IMR-90 (cell line): ENCODE data around the gene ZFP36L1. TPM values are rescaled to one million over a fixed set of nuclear protein-coding genes. Genes with fewer than 3 reads are reported as not detected.
A peak's percentile ranks its signal among the peaks of the same experiment; 100 is the strongest.

Experiments used
- ATAC-seq: fragments of 200-7000 bp; cut with Tn5 transposase; 2 replicates; pipeline ENCODE4 v1.9.1; 2020; ENCODE audit warnings: low read depth, mild to moderate bottlenecking, moderate library complexity
- BruUV-seq: library from RNA; stranded (reverse); fragments of 400-500 nt; replicated peaks from 2 replicates; lab custom pipeline; 2021; lab: Mats Ljungman, UMichigan
- CTCF ChIA-PET: fragments of 300-600 bp; formaldehyde crosslinking; extraction: SDS; loops from one replicate; lab custom pipeline; 2021; ENCODE audit warnings: antibody characterized with exemption; lab: Yijun Ruan, JAX
- POLR2A ChIA-PET: fragments of 300-600 bp; sonication (Branson Sonifier 250); formaldehyde crosslinking; loops from one replicate; lab custom pipeline; 2022; ENCODE audit warnings: antibody characterized with exemption; ENCODE audit not compliant: unreplicated experiment; lab: Charles Lee
- DNase-seq: peaks from one replicate; pipeline ENCODE4 v3.0.0; 2013
- H2AFZ ChIP-seq: replicated peaks from 2 replicates; pipeline ENCODE3; 2013; ENCODE audit warnings: low read length, mild to moderate bottlenecking; ENCODE audit not compliant: poor library complexity
- H2AK5ac ChIP-seq: 2 replicates; pipeline ENCODE4 v1.6.1; 2013; ENCODE audit warnings: low read depth, low read length, inconsistent platforms
- H2AK9ac ChIP-seq: replicated peaks from 2 replicates; pipeline ENCODE3; 2013; ENCODE audit warnings: mild to moderate bottlenecking, low read depth, low read length, moderate library complexity; ENCODE audit not compliant: poor library complexity
- H2BK120ac ChIP-seq: 2 replicates; pipeline ENCODE4 v1.6.1; 2013; ENCODE audit warnings: low read depth, low read length, inconsistent platforms
- H2BK15ac ChIP-seq: 3 replicates; pipeline ENCODE4 v1.6.1; 2013; ENCODE audit warnings: low read depth, low read length, inconsistent platforms
- H2BK20ac ChIP-seq: 2 replicates; pipeline ENCODE4 v1.6.1; 2013; ENCODE audit warnings: low read depth, mild to moderate bottlenecking, inconsistent platforms, low read length, moderate library complexity
- H2BK5ac ChIP-seq: 2 replicates; pipeline ENCODE4 v1.6.1; 2013; ENCODE audit warnings: mild to moderate bottlenecking, low read depth, low read length, inconsistent platforms; ENCODE audit not compliant: poor library complexity, severe bottlenecking
- H3K14ac ChIP-seq: replicated peaks from 2 replicates; pipeline ENCODE4 v1.6.1; 2013; ENCODE audit warnings: low read depth, low read length, inconsistent platforms
- H3K18ac ChIP-seq: 2 replicates; pipeline ENCODE4 v1.6.1; 2013; ENCODE audit warnings: low read depth, low read length, control low read depth
- H3K23ac ChIP-seq: 2 replicates; pipeline ENCODE4 v1.6.1; 2013; ENCODE audit warnings: low read depth, low read length, inconsistent platforms
- H3K27ac ChIP-seq: 2 replicates; pipeline ENCODE4 v1.5.1; 2013; ENCODE audit warnings: mild to moderate bottlenecking, control low read depth, low read length; ENCODE audit not compliant: insufficient read depth
- H3K27me3 ChIP-seq: 2 replicates; pipeline ENCODE4 v1.6.1; 2013; ENCODE audit warnings: low read length; ENCODE audit not compliant: control insufficient read depth, insufficient read depth
- H3K36me3 ChIP-seq: 2 replicates; pipeline ENCODE4 v1.6.1; 2013; ENCODE audit warnings: low read length, mixed read lengths; ENCODE audit not compliant: control insufficient read depth, insufficient read depth
- H3K4ac ChIP-seq: 2 replicates; pipeline ENCODE4 v1.6.1; 2013; ENCODE audit warnings: low read depth, low read length, inconsistent platforms
- H3K4me1 ChIP-seq: 2 replicates; pipeline ENCODE4 v1.6.1; 2013; ENCODE audit warnings: low read length, mixed read lengths; ENCODE audit not compliant: control insufficient read depth, insufficient read depth
- H3K4me2 ChIP-seq: 2 replicates; pipeline ENCODE4 v1.6.1; 2013; ENCODE audit warnings: low read depth, mild to moderate bottlenecking, control low read depth, low read length, moderate library complexity
- H3K4me3 ChIP-seq: 2 replicates; pipeline ENCODE4 v1.5.1; 2013; ENCODE audit warnings: low read depth, mild to moderate bottlenecking, control low read depth, low read length, moderate library complexity; ENCODE audit not compliant: insufficient read depth
- H3K56ac ChIP-seq: 2 replicates; pipeline ENCODE4 v1.6.1; 2013; ENCODE audit warnings: low read length, inconsistent platforms; ENCODE audit not compliant: insufficient read depth; ENCODE audit errors: extremely low read depth
- H3K79me1 ChIP-seq, 2 experiments: 2 replicates each; pipeline ENCODE4 v1.6.1; 2013; ENCODE audit warnings: low read length in 2 of 2, inconsistent platforms in 1 of 2, low read depth in 1 of 2
- H3K9ac ChIP-seq: 2 replicates; pipeline ENCODE4 v1.6.1; 2013; ENCODE audit warnings: low read depth, low read length, control low read depth
- H3K9me1 ChIP-seq: 2 replicates; pipeline ENCODE4 v1.6.1; 2013; ENCODE audit warnings: low read length, inconsistent platforms; ENCODE audit not compliant: insufficient read depth
- H3K9me3 ChIP-seq: 2 replicates; pipeline ENCODE4 v1.6.1; 2013; ENCODE audit warnings: low read length; ENCODE audit not compliant: control insufficient read depth, insufficient read depth
- H4K20me1 ChIP-seq: 2 replicates; pipeline ENCODE4 v1.6.1; 2013; ENCODE audit warnings: low read length, inconsistent platforms; ENCODE audit not compliant: insufficient read depth
- H4K5ac ChIP-seq: 2 replicates; pipeline ENCODE4 v1.6.1; 2013; ENCODE audit warnings: mild to moderate bottlenecking, low read depth, low read length, control low read depth
- H4K8ac ChIP-seq, 2 experiments: 2 replicates each; pipeline ENCODE4 v1.6.1; 2013; ENCODE audit warnings: low read depth in 2 of 2, low read length in 2 of 2, control low read depth in 1 of 2, inconsistent platforms in 1 of 2
- H4K91ac ChIP-seq: 2 replicates; pipeline ENCODE4 v1.6.1; 2013; ENCODE audit warnings: low read depth, low read length, inconsistent platforms; ENCODE audit not compliant: insufficient read depth
- MAFK ChIP-seq: IDR thresholded peaks from 2 replicates; pipeline ENCODE4 v1.6.1; 2012; ENCODE audit warnings: low read depth, low read length, improper control_type of control experiment
- MAZ ChIP-seq: IDR thresholded peaks from 2 replicates; pipeline ENCODE4 v1.6.1; 2012; ENCODE audit warnings: low read depth, mild to moderate bottlenecking, low read length, improper control_type of control experiment, moderate library complexity, borderline replicate concordance
- MXI1 ChIP-seq: IDR thresholded peaks from 2 replicates; pipeline ENCODE4 v1.6.1; 2012; ENCODE audit warnings: low read depth, mild to moderate bottlenecking, low read length, moderate library complexity, borderline replicate concordance
- NFE2L2 ChIP-seq: fragments of 150-350 bp; IDR thresholded peaks from 2 replicates; pipeline ENCODE4 v1.6.1; 2016; ENCODE audit warnings: low read depth, mild to moderate bottlenecking, low read length
- RCOR1 ChIP-seq: IDR thresholded peaks from 2 replicates; pipeline ENCODE4 v1.6.1; 2012; ENCODE audit warnings: mild to moderate bottlenecking, low read length, improper control_type of control experiment; ENCODE audit not compliant: insufficient replicate concordance
- RFX5 ChIP-seq: IDR thresholded peaks from 2 replicates; pipeline ENCODE4 v1.8.0; 2012; ENCODE audit warnings: low read depth, mild to moderate bottlenecking, low read length, moderate library complexity
- USF2 ChIP-seq: fragments of 150-350 bp; IDR thresholded peaks from 2 replicates; pipeline ENCODE4 v1.6.1; 2017; ENCODE audit warnings: mild to moderate bottlenecking, antibody characterized with exemption, low read length, low read depth
- WGBS, 2 experiments: methylation state at CpG; one replicate each; pipeline versions ENCODE4 v1.1.5 to v1.1.7; 2013; ENCODE audit warnings: missing lambda C conversion rate in 2 of 2; ENCODE audit not compliant: insufficient read length in 1 of 2; ENCODE audit errors: extremely low coverage in 2 of 2; 5-methylcytosine and 5-hydroxymethylcytosine counted together
- dilution Hi-C: fragments of 300-500 bp; cut with HindIII; formaldehyde crosslinking; loops from one replicate; pipeline ENCODE4 v1.14.3; 2018; ENCODE audit warnings: low sequenced_read_pairs; ENCODE audit not compliant: unreplicated experiment
- in situ Hi-C: fragments of 300-500 bp; cut with MboI; formaldehyde crosslinking; loops from 3 replicates; pipeline ENCODE4 v1.14.3; 2019; ENCODE audit warnings: low sequenced_read_pairs, inconsistent platforms, mixed read lengths
- intact Hi-C: fragments of 100-400 bp; cut with micrococcal nuclease; formaldehyde crosslinking; loops from 2 replicates; pipeline ENCODE4 v1.10.0; 2022
- polyA plus RNA-seq, 3 experiments: library from polyadenylated mRNA; depleted of rRNA; stranded (reverse); fragments of >200 nt; gene quantifications; 2 replicates each; pipeline ENCODE4 v1.2.3, GENCODE V29; 2012; ENCODE audit warnings: low replicate concordance in 1 of 3
- total RNA-seq: library from RNA; depleted of rRNA; stranded (reverse); fragments of >200 nt; gene quantifications from 2 replicates; pipeline ENCODE4 v1.2.3, GENCODE V29; 2012
- TF ChIP-seq, protein P1 (sequence below): conservative IDR thresholded peaks from 2 replicates; pipeline ENCODE4 v1.5.1; 2012; ENCODE audit warnings: mild to moderate bottlenecking, low read depth, low read length, improper control_type of control experiment

ZFP36L1 gene
- total and polyA plus RNA-seq, 2 of the 4 experiments (the other 2 are of a cell fraction): 6.5 to 140 TPM

DNA sequence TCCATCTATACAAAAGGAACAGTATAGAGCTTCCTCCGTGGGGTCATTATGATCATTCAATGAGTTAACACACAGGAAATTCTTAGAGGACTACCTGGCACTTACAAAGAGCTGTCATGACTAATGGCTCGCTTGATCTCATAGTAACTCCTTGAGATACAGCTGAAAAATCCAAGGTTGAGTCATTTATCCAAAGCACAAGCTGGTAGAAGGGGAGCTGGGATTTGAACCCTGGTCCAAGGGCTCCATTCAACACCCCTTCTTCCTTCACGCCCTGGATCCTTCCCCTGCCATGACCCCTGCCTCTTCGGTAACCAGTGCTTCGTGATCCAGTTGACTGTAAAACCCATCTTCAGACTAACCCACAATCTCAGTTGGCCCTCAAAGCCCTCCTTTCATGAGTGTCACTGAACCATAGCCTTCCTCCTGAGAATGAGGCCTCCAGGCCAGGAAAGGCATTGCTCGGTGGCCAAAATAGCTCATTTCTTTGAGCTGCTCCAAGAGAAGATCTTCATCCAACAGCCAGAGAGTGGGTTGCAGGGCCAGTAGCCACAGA lies 7.8 kb downstream of the ZFP36L1 start (continued):
- TF ChIP-seq RCOR1: peak; percentile 21

- ChIA-PET POLR2A (interaction anchor here (0.9 to 1.5 kb wide), 3 partner anchors 9 to 113 kb away, joined by 3 to 4 read pairs (median 3); no protein-coding TSS in a partner anchor), CTCF (no interaction called here)
- dilution Hi-C loops: no loop called here
- Histone ChIP-seq H3K9me1 (peaks cover 33% of the 10 kb centered on the region), H3K27me3 (no peaks in the 10 kb centered on the region), H4K5ac (no peak overlapping the region), H3K56ac (no peak overlapping the region), H3K79me1 (peaks cover 0 to 38% of the 10 kb centered on the region in 2 experiments; a peak in 2 of 4 replicates), H4K20me1 (peaks cover 33% of the 10 kb centered on the region), H2AK5ac (peak overlapping the region; percentile 89), H3K27ac (peak overlapping the region; percentile 6; the same call in 1 of the 2 replicates), H3K18ac (no peak overlapping the region; the same call in 1 of the 2 replicates), H3K36me3 (peaks cover 12% of the 10 kb centered on the region), H2BK5ac (peak overlapping the region; percentile 54), H3K4ac (peak overlapping the region; percentile 80), H2BK15ac (peak overlapping the region; percentile 88), H3K9me3 (no peaks in the 10 kb centered on the region), H3K9ac (no peak overlapping the region), H2AFZ (peak overlapping the region; percentile 73), H3K23ac (no peak overlapping the region), H4K8ac (peak overlapping the region; percentile 32 to 49; a peak in 2 of 4 replicates), H4K91ac (peak overlapping the region; percentile 67), H3K4me3 (no peak overlapping the region), H3K4me1 (peaks cover 17% of the 10 kb centered on the region), H3K14ac (peak overlapping the region; percentile 79), H2AK9ac (peak overlapping the region; percentile 44), H3K4me2 (no peak overlapping the region), H2BK20ac (peak overlapping the region; percentile 84), H2BK120ac (peak overlapping the region; percentile 85)
- no TSS peak for BruUV-seq
- in situ Hi-C loops: loop anchor here (10.0 kb wide), 1 partner anchor 120 kb away; no protein-coding TSS in a partner anchor
- intact Hi-C loops: loop anchor here (5.0 kb wide), 1 partner anchor 92 kb away; no protein-coding TSS in a partner anchor
- no peak for DNase-seq
- TF ChIP-seq MAFK (no peak), NFE2L2 (no peak), USF2 (no peak), RFX5 (no peak), RCOR1 (no peak), MXI1 (no peak), MAZ (no peak)
- TF ChIP-seq, protein P1, sequence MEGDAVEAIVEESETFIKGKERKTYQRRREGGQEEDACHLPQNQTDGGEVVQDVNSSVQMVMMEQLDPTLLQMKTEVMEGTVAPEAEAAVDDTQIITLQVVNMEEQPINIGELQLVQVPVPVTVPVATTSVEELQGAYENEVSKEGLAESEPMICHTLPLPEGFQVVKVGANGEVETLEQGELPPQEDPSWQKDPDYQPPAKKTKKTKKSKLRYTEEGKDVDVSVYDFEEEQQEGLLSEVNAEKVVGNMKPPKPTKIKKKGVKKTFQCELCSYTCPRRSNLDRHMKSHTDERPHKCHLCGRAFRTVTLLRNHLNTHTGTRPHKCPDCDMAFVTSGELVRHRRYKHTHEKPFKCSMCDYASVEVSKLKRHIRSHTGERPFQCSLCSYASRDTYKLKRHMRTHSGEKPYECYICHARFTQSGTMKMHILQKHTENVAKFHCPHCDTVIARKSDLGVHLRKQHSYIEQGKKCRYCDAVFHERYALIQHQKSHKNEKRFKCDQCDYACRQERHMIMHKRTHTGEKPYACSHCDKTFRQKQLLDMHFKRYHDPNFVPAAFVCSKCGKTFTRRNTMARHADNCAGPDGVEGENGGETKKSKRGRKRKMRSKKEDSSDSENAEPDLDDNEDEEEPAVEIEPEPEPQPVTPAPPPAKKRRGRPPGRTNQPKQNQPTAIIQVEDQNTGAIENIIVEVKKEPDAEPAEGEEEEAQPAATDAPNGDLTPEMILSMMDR: no peak
- ATAC-seq: no peak
- WGBS, 2 experiments: no CpG with 5 or more reads among the region's 5 CpGs
Observed at GRCh38 chr14:68784226-68784910, 8.5 kb downstream of the ZFP36L1 start.
